Upper lobe of right lung (tissue), 1 donor: ENCODE data around the gene RAB11FIP4. TPM values are rescaled to one million over a fixed set of nuclear protein-coding genes. Genes with fewer than 3 reads are reported as not detected.

ENCODE experiments used
- ATAC-seq: fragments of 200-7000 bp; cut with Tn5 transposase; one replicate; pipeline ENCODE4 v1.9.1; 2020; ENCODE audit warnings: mild to moderate bottlenecking, moderate library complexity
- DNase-seq: peaks from one replicate; pipeline ENCODE4 v3.0.0-alpha.2; 2020
- H3K27ac ChIP-seq: fragments of 200-600 bp; one replicate; pipeline ENCODE4 v1.8.0; 2022
- H3K27me3 ChIP-seq: fragments of 200-600 bp; one replicate; pipeline ENCODE4 v1.8.0; 2022; ENCODE audit warnings: mild to moderate bottlenecking
- H3K36me3 ChIP-seq: fragments of 200-600 bp; one replicate; pipeline ENCODE4 v1.8.0; 2022
- H3K4me1 ChIP-seq: fragments of 200-600 bp; one replicate; pipeline ENCODE4 v1.8.0; 2022
- H3K4me3 ChIP-seq: fragments of 200-600 bp; one replicate; pipeline ENCODE4 v1.8.0; 2022; ENCODE audit warnings: mild to moderate bottlenecking
- H3K9me3 ChIP-seq: fragments of 200-600 bp; one replicate; pipeline ENCODE4 v1.8.0; 2022
- CTCF ChIP-seq: fragments of 200-600 bp; IDR thresholded peaks from one replicate; pipeline ENCODE4 v1.8.0; 2022; ENCODE audit warnings: antibody characterized with exemption
- intact Hi-C: fragments of 100-400 bp; cut with DNase I; formaldehyde crosslinking; loops from one replicate; pipeline ENCODE4 v1.11.0; 2022
- total RNA-seq: library from RNA; stranded (reverse); fragmentation: NEBNext Ultra II Directional; extraction: Animal tissue kit (Norgen Biotek cat#: 25700); gene quantifications from one replicate; pipeline ENCODE4 v1.2.1, GENCODE V29; 2021
- donor health status: DM: no; HTN: yes; CAD: no; lungs with severe emphysema.

RAB11FIP4 gene
- total RNA-seq, 1 donor from 2014 or later: 13.5 TPM

GRCh38 chr17:31540602-31541307 is 149.3 kb downstream of the RAB11FIP4 start:
- Histone ChIP-seq H3K36me3 (no peaks in the 10 kb centered on the region), H3K4me1 (no peaks in the 10 kb centered on the region), H3K9me3 (no peaks in the 10 kb centered on the region), H3K4me3 (no peak overlapping the region), H3K27ac (no peak overlapping the region), H3K27me3 (no peaks in the 10 kb centered on the region)
- intact Hi-C loops: no loop called here
- ATAC-seq (no peak), DNase-seq (no peak)
- no peak for TF ChIP-seq CTCF

GRCh38 chr17:31541559-31541958 is 150.1 kb downstream of the RAB11FIP4 start:
- H3K27ac ChIP-seq: no peak overlapping the region
- H3K36me3 ChIP-seq: no peaks in the 10 kb centered on the region
- DNase-seq: no peak
- TF ChIP-seq CTCF: no peak
- peak; percentile 27 for ATAC-seq
- H3K4me3 ChIP-seq: no peak overlapping the region
- no peaks in the 10 kb centered on the region for H3K9me3 ChIP-seq
- H3K27me3 ChIP-seq: no peaks in the 10 kb centered on the region
- H3K4me1 ChIP-seq: no peaks in the 10 kb centered on the region
- intact Hi-C loops: no loop called here

GRCh38 chr17:31544186-31544585 is 152.7 kb downstream of the RAB11FIP4 start:
- no peak overlapping the region for H3K4me3 ChIP-seq
- no peaks in the 10 kb centered on the region for H3K27me3 ChIP-seq
- H3K9me3 ChIP-seq: no peaks in the 10 kb centered on the region
- intact Hi-C loops: no loop called here
- DNase-seq (no peak), ATAC-seq (no peak)
- H3K27ac ChIP-seq: no peak overlapping the region
- peaks cover 8% of the 10 kb centered on the region for H3K4me1 ChIP-seq
- TF ChIP-seq CTCF: no peak
- no peaks in the 10 kb centered on the region for H3K36me3 ChIP-seq

GRCh38 chr17:31546650-31547049 is 155.2 kb downstream of the RAB11FIP4 start:
- no peak for TF ChIP-seq CTCF
- Histone ChIP-seq H3K9me3 (no peaks in the 10 kb centered on the region), H3K4me1 (peaks cover 8% of the 10 kb centered on the region), H3K4me3 (no peak overlapping the region), H3K27me3 (no peaks in the 10 kb centered on the region), H3K36me3 (no peaks in the 10 kb centered on the region), H3K27ac (no peak overlapping the region)
- ATAC-seq: no peak
- DNase-seq: no peak
- intact Hi-C loops: no loop called here

- peak overlapping the region; percentile 70 for H3K4me3 ChIP-seq
- H3K27me3 ChIP-seq: no peaks in the 10 kb centered on the region
- peak overlapping the region; percentile 90 for H3K27ac ChIP-seq
- no peak for TF ChIP-seq CTCF
- H3K36me3 ChIP-seq: no peaks in the 10 kb centered on the region
- no peaks in the 10 kb centered on the region for H3K9me3 ChIP-seq
- DNase-seq (no peak), ATAC-seq (no peak)
- H3K4me1 ChIP-seq: peaks cover 8% of the 10 kb centered on the region
- intact Hi-C loops: no loop called here
Observed at GRCh38 chr17:31548709-31549108, 157.2 kb downstream of the RAB11FIP4 start.
